Measurements from ENCODE around the gene PCDHB15.

DNA sequence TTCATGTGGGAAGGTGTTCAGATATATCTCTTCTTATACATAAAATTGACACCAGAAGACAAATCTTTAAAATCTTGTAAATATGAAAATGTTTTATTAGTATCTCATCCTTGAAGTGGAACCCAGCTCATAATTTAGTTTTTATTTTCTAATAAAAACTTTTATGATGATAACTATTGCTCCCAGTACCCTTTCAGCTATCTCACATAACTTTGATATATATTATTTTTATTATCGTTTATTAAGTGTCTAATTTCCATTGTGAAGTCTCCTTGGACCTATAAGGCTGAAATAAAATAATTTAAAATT is 16.0 kb downstream of the PCDHB15 start:
- TF ChIP-seq POLR2A (IDR thresholded peaks at IDR 0.05) (no peak), CTCF (IDR thresholded peaks at IDR 0.05) (no peak), EP300 (IDR thresholded peaks at IDR 0.05) (no peak)
